ENCODE data around the gene AFF1.

DNA sequence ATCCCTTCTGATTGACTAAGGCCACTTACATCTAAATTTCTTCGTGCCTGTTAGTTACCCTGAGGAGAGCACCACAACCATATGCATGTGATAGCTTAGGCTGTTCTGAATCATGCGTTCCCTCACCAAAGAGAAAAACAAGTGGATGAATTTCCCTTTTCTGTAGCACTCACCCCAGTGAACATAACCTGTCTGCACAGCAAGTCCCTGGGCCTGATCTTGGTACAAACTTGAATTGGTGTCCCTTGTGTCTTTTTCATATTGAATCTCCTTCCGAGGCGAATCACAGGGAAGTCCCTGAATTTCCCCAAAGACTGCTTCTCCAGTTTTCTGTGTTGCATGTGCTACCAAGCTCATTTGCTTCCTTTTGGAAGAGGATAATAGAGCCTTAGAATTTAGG is 185.2 kb downstream of the AFF1 start:
- TF ChIP-seq, protein P1, sequence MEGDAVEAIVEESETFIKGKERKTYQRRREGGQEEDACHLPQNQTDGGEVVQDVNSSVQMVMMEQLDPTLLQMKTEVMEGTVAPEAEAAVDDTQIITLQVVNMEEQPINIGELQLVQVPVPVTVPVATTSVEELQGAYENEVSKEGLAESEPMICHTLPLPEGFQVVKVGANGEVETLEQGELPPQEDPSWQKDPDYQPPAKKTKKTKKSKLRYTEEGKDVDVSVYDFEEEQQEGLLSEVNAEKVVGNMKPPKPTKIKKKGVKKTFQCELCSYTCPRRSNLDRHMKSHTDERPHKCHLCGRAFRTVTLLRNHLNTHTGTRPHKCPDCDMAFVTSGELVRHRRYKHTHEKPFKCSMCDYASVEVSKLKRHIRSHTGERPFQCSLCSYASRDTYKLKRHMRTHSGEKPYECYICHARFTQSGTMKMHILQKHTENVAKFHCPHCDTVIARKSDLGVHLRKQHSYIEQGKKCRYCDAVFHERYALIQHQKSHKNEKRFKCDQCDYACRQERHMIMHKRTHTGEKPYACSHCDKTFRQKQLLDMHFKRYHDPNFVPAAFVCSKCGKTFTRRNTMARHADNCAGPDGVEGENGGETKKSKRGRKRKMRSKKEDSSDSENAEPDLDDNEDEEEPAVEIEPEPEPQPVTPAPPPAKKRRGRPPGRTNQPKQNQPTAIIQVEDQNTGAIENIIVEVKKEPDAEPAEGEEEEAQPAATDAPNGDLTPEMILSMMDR (IDR thresholded peaks at IDR 0.05) = no peak
- TF ChIP-seq POLR2A (IDR thresholded peaks at IDR 0.05) = no peak

Data from esophagus squamous epithelium (tissue), 4 donors.